GM12878 (cell line): ENCODE measurements around the gene COMMD10. TPM values are rescaled to one million over a fixed set of nuclear protein-coding genes. Genes with fewer than 3 reads are reported as not detected.

ENCODE experiments used
- ATAC-seq: fragments of 200-7000 bp; cut with Tn5 transposase; 3 replicates; pipeline ENCODE4 v1.9.1; 2020; ENCODE audit warnings: mild to moderate bottlenecking, moderate library complexity
- Bru-seq: library from RNA; stranded (reverse); fragments of 400-500 nt; gene quantifications from one replicate; lab custom pipeline; 2021; lab: Mats Ljungman, UMichigan
- BruChase-seq, 2 experiments: library from RNA; stranded (reverse); fragments of 400-500 nt; gene quantifications; one replicate each; lab custom pipeline; 2021; lab: Mats Ljungman, UMichigan
- BruUV-seq: library from RNA; stranded (reverse); fragments of 400-500 nt; replicated peaks from 2 replicates; lab custom pipeline; 2021; lab: Mats Ljungman, UMichigan
- CTCF ChIA-PET: fragments of 300-600 bp; sonication (Branson Sonifier 250); formaldehyde crosslinking; extraction: SDS; loops from one replicate; lab custom pipeline; 2021; ENCODE audit warnings: inconsistent platforms; lab: Yijun Ruan, JAX
- POLR2A ChIA-PET: fragments of 350-600 bp; formaldehyde crosslinking; extraction: SDS; loops from one replicate; lab custom pipeline; 2021; ENCODE audit warnings: inconsistent platforms; lab: Charles Lee
- RAD21 ChIA-PET: fragments of 300-600 bp; sonication (Branson Sonifier 250); formaldehyde crosslinking; loops from one replicate; lab custom pipeline; 2023; ENCODE audit warnings: antibody characterized with exemption; ENCODE audit not compliant: unreplicated experiment; lab: Charles Lee
- SMC1A ChIA-PET: fragments of 300-600 bp; sonication (Branson Sonifier 250); formaldehyde crosslinking; loops from one replicate; lab custom pipeline; 2023; ENCODE audit not compliant: unreplicated experiment, uncharacterized antibody; lab: Charles Lee
- DNase-seq: peaks from one replicate; pipeline ENCODE4 v3.0.0-alpha.2; 2011; ENCODE audit warnings: low read depth, low spot score
- FAIRE-seq: peaks from 3 replicates; lab custom pipeline; 2011; peaks lifted over from hg19 to GRCh38; lab: Jason Lieb, UNC
- H2AFZ ChIP-seq: 2 replicates; pipeline ENCODE4 v1.6.0; 2011; ENCODE audit warnings: low read depth, low read length, control low read depth; ENCODE audit not compliant: control insufficient read depth
- H3K27ac ChIP-seq: 2 replicates; pipeline ENCODE4 v1.5.1; 2011; ENCODE audit warnings: control low read depth; ENCODE audit not compliant: control insufficient read depth, insufficient read depth
- H3K27me3 ChIP-seq, 2 experiments: replicated peaks in 1 of 2; 2 replicates each; pipeline versions ENCODE4 v1.6.0 to v1.6.1; 2011; ENCODE audit warnings: low read length in 1 of 2; ENCODE audit not compliant: control insufficient read depth in 2 of 2, insufficient read depth in 2 of 2
- H3K36me3 ChIP-seq, 2 experiments: 2 replicates each; pipeline ENCODE4 v1.5.1; 2011; ENCODE audit warnings: low read length in 1 of 2; ENCODE audit not compliant: control insufficient read depth in 2 of 2, insufficient read depth in 2 of 2
- H3K4me1 ChIP-seq: 2 replicates; pipeline ENCODE4 v1.6.1; 2011; ENCODE audit warnings: mild to moderate bottlenecking, low read length, moderate library complexity, mixed read lengths; ENCODE audit not compliant: control insufficient read depth, insufficient read depth
- H3K4me2 ChIP-seq: 2 replicates; pipeline ENCODE4 v1.6.0; 2011; ENCODE audit warnings: control low read depth; ENCODE audit not compliant: control insufficient read depth, insufficient read depth
- H3K4me3 ChIP-seq: fragments of 200-600 bp; sonication (generic); 2 replicates; pipeline ENCODE4 v1.5.1; 2016
- H3K79me2 ChIP-seq: 2 replicates; pipeline ENCODE4 v1.6.0; 2011; ENCODE audit warnings: low read length; ENCODE audit not compliant: control insufficient read depth, insufficient read depth
- H3K9ac ChIP-seq: 2 replicates; pipeline ENCODE4 v1.8.0; 2011; ENCODE audit warnings: low read length, control low read depth, mixed read lengths; ENCODE audit not compliant: control insufficient read depth, insufficient read depth
- H3K9me3 ChIP-seq: replicated peaks from 3 replicates; pipeline ENCODE4 v1.5.1; 2011; ENCODE audit warnings: mild to moderate bottlenecking, low read length; ENCODE audit not compliant: control insufficient read depth, insufficient read depth
- H4K20me1 ChIP-seq: 2 replicates; pipeline ENCODE4 v1.6.0; 2011; ENCODE audit not compliant: control insufficient read depth, insufficient read depth
- BRCA1 ChIP-seq: IDR thresholded peaks from 2 replicates; pipeline ENCODE4 v1.6.1; 2011; ENCODE audit warnings: low read depth, low read length, improper control_type of control experiment
- CHD1 ChIP-seq: IDR thresholded peaks from 2 replicates; pipeline ENCODE4 v1.6.1; 2012; ENCODE audit warnings: low read depth, low read length, improper control_type of control experiment
- IRF4 ChIP-seq: IDR thresholded peaks from 2 replicates; pipeline ENCODE4 v1.6.1; 2011; ENCODE audit warnings: low read depth, low read length
- NBN ChIP-seq: fragments of 450-650 bp; IDR thresholded peaks from 2 replicates; pipeline ENCODE4 v1.6.1; 2016
- PKNOX1 ChIP-seq: fragments of 450-650 bp; IDR thresholded peaks from 2 replicates; pipeline ENCODE4 v1.6.1; 2016; ENCODE audit warnings: mild to moderate bottlenecking
- PML ChIP-seq: IDR thresholded peaks from 2 replicates; pipeline ENCODE4 v1.6.1; 2012; ENCODE audit warnings: low read length, inconsistent platforms
- POLR2AphosphoS2 ChIP-seq: IDR thresholded peaks from 2 replicates; pipeline ENCODE4 v1.6.1; 2011; ENCODE audit warnings: low read depth, mild to moderate bottlenecking, low read length, improper control_type of control experiment, moderate library complexity
- RBBP5 ChIP-seq: fragments of 200-600 bp; sonication (generic); conservative IDR thresholded peaks from 2 replicates; pipeline ENCODE4 v1.6.1; 2016
- RCOR1 ChIP-seq: conservative IDR thresholded peaks from 2 replicates; pipeline ENCODE4 v1.6.1; 2012; ENCODE audit warnings: low read depth, low read length, improper control_type of control experiment
- SMC3 ChIP-seq: IDR thresholded peaks from 2 replicates; pipeline ENCODE4 v1.6.1; 2011; ENCODE audit warnings: low read length, improper control_type of control experiment, borderline replicate concordance
- TAF1 ChIP-seq: IDR thresholded peaks from 2 replicates; pipeline ENCODE4 v1.6.1; 2011; ENCODE audit warnings: mild to moderate bottlenecking, low read depth, low read length, borderline replicate concordance
- TARDBP ChIP-seq: IDR thresholded peaks from 2 replicates; pipeline ENCODE4 v1.6.1; 2016; ENCODE audit warnings: borderline replicate concordance
- TCF12 ChIP-seq: IDR thresholded peaks from 2 replicates; pipeline ENCODE4 v1.6.1; 2011; ENCODE audit warnings: low read depth, mild to moderate bottlenecking, low read length
- USF1 ChIP-seq: IDR thresholded peaks from 2 replicates; pipeline ENCODE4 v1.6.1; 2011; ENCODE audit warnings: borderline replicate concordance, low read depth, mild to moderate bottlenecking, moderate library complexity, mixed read lengths, low read length; ENCODE audit not compliant: insufficient read depth; ENCODE audit errors: extremely low read length
- USF2 ChIP-seq: IDR thresholded peaks from 2 replicates; pipeline ENCODE4 v1.6.1; 2011; ENCODE audit warnings: low read depth, low read length, improper control_type of control experiment, borderline replicate concordance
- ZNF24 ChIP-seq: fragments of 450-650 bp; IDR thresholded peaks from 2 replicates; pipeline ENCODE4 v1.6.1; 2017; ENCODE audit warnings: antibody characterized with exemption, mild to moderate bottlenecking
- WGBS: methylation state at CpG from one replicate; pipeline ENCODE4 v1.1.6; 2016; ENCODE audit warnings: low lambda C conversion rate; ENCODE audit not compliant: insufficient replicate concordance, insufficient coverage; ENCODE audit errors: missing lambda C conversion rate; 5-methylcytosine and 5-hydroxymethylcytosine counted together
- in situ Hi-C: fragments of 300-500 bp; cut with MboI; formaldehyde crosslinking; loops from 9 replicates; pipeline ENCODE4 v1.14.3; 2018; ENCODE audit warnings: mixed read lengths
- intact Hi-C: fragments of 100-400 bp; cut with micrococcal nuclease; formaldehyde crosslinking; loops from one replicate; pipeline ENCODE4 v1.14.2; 2022; ENCODE audit not compliant: unreplicated experiment
- long read RNA-seq, 2 experiments: library from polyadenylated mRNA; unstranded; transcript quantifications; one replicate each; pipeline ENCODE4 v2.0.0, GENCODE V29; 2019 to 2020
- polyA minus RNA-seq, 3 experiments: library from RNA; depleted of rRNA, polyadenylated mRNA; stranded (reverse); fragments of >200 nt; gene quantifications; 2 replicates each; pipeline ENCODE4 v1.2.3, GENCODE V29; 2011
- polyA plus RNA-seq, 11 experiments: library from polyadenylated mRNA; depleted of rRNA in 4 of 11; unstranded in 6 of 11; stranded (reverse) in 5 of 11; fragments of >200 nt; fragmentation: Nextera tagmentation in 4 of 11; fragmentation: Illumina TruSeq in 1 of 11; extraction: Ambion mirVana in 4 of 11; extraction: Trizol in 1 of 11; gene quantifications; 1 replicate in 1 of 11; 2 replicates in 10 of 11; pipeline versions ENCODE4 v1.2.1 to v1.2.3, GENCODE V29; 2011 to 2016; ENCODE audit warnings: inconsistent platforms in 2 of 11, missing spikeins in 2 of 11, low read depth in 1 of 11
- total RNA-seq, 4 experiments: library from RNA; depleted of rRNA in 3 of 4; stranded (reverse); fragments of >200 nt in 3 of 4; fragmentation: Illumina TruSeq in 1 of 4; extraction: Trizol in 1 of 4; gene quantifications; 2 replicates each; pipeline versions ENCODE4 v1.2.1 to v1.2.3, GENCODE V29; 2013 to 2021

The COMMD10 gene
- 134 and 157 TPM in 2 replicates for total RNA-seq (2013; cell fraction: nucleolus; rRNA removed)
- 26.0 and 32.3 TPM in 2 replicates for total RNA-seq (2014; rRNA removed)
- 22.7 and 23.3 TPM in 2 replicates for total RNA-seq (2014; rRNA removed; fragmentation: Illumina TruSeq; extraction: Trizol)
- total RNA-seq (2021): 17.0 and 19.6 TPM in 2 replicates
- polyA plus RNA-seq (2011; ENCODE audit: low read depth): 9.7 TPM
- polyA plus RNA-seq (2011; rRNA removed): 30.1 and 45.6 TPM in 2 replicates
- polyA plus RNA-seq (2011; cell fraction: cytosol; rRNA removed): 9.2 and 12.1 TPM in 2 replicates
- 26.8 and 33.9 TPM in 2 replicates for polyA plus RNA-seq (2011; cell fraction: nucleus; rRNA removed)
- polyA plus RNA-seq (2012): 13.2 and 16.9 TPM in 2 replicates
- 23.7 and 31.0 TPM in 2 replicates for polyA plus RNA-seq (2014; fragmentation: Illumina TruSeq; extraction: Trizol)
- 10 to 100 TPM; 57.7 to 98.7 TPM for polyA plus RNA-seq (2014; fragmentation: Nextera tagmentation; extraction: Ambion mirVana)
- polyA plus RNA-seq (2014; rRNA removed): 15.4 and 19.8 TPM in 2 replicates
- polyA plus RNA-seq (2016; fragmentation: Nextera tagmentation; extraction: Ambion mirVana): 10 to 100 TPM; 37.4 to 37.8 TPM
- 34.3 and 35.2 TPM in 2 replicates for polyA minus RNA-seq (2011; rRNA and poly(A)+ RNA removed)
- 11.4 and 12.2 TPM in 2 replicates for polyA minus RNA-seq (2011; cell fraction: cytosol; rRNA and poly(A)+ RNA removed)
- polyA minus RNA-seq (2011; cell fraction: nucleus; rRNA and poly(A)+ RNA removed): 48.8 and 72.3 TPM in 2 replicates
- Bru-seq, nascent RNA: percentile 67 among the genes with signal in this experiment
- percentile 61 among the genes with signal in this experiment for BruChase-seq, experiment 1, labeled RNA remaining after a 6-hour chase
- percentile 66 among the genes with signal in this experiment for BruChase-seq, experiment 2, labeled RNA remaining after a 2-hour chase
- long read RNA-seq, experiment 1, transcript COMMD10-201 (7 exons, 1,469 nt): major isoform, 23 of 28 reads
- long read RNA-seq, experiment 1, partial matches to known transcripts: 1 of 28 reads
- long read RNA-seq, experiment 1, other reads (novel, unspliced or antisense): 4 of 28 reads
- long read RNA-seq, experiment 2, transcript COMMD10-201 (7 exons, 1,469 nt): major isoform, 240 of 280 reads
- long read RNA-seq, experiment 2, partial matches to known transcripts: 3 of 280 reads
- long read RNA-seq, experiment 2, other reads (novel, unspliced or antisense): 36 of 280 reads

GRCh38 chr5:116084871-116085715 is at the start of gene COMMD10:
COMMD10 (plus strand) TSS chr5:116085025.
- intact Hi-C loops: no loop called here
- Histone ChIP-seq H3K27ac (peak within 1 kb of the TSS; percentile 86), H3K36me3 (no peaks in the 10 kb centered on the region), H3K4me3 (peak within 1 kb of the TSS; percentile 78), H3K9ac (peak within 1 kb of the TSS; percentile 85), H3K27me3 (no peaks in the 10 kb centered on the region), H3K9me3 (no peaks in the 10 kb centered on the region), H3K79me2 (peaks cover 12% of the 10 kb centered on the region), H3K4me2 (peak within 1 kb of the TSS; percentile 85), H3K4me1 (peaks cover 4% of the 10 kb centered on the region; the same call in 1 of the 2 replicates), H2AFZ (peak within 1 kb of the TSS; percentile 59), H4K20me1 (no peaks in the 10 kb centered on the region)
- WGBS: under 1% methylated on average over 65 of the region's 65 CpGs
- BruUV-seq: no TSS peak
- POLR2A ChIA-PET: interaction anchor here (1.1 kb wide), 1 partner anchor 9 kb away, joined by 4 read pairs; no protein-coding TSS in a partner anchor
- CTCF ChIA-PET: interaction anchor here (1.5 to 1.6 kb wide), 2 partner anchors 8 to 9 kb away, joined by 4 to 7 read pairs; no protein-coding TSS in a partner anchor
- RAD21 ChIA-PET: no interaction called here
- in situ Hi-C loops: no loop called here
- ATAC-seq (peak; percentile 93), DNase-seq (peak; percentile 56), FAIRE-seq (peak; percentile 72)
- SMC1A ChIA-PET: interaction anchor here (0.9 to 2.2 kb wide), 3 partner anchors 9 to 356 kb away, joined by 3 to 14 read pairs (median 4); no protein-coding TSS in a partner anchor
- TF ChIP-seq USF1 (peak; percentile 64), PKNOX1 (peak; percentile 23; the same call in 1 of the 2 replicates), SMC3 (no peak), TAF1 (peak; percentile 53; the same call in 1 of the 2 replicates), TARDBP (0 out of 2 replicates have a peak, but pooled peaks have one; percentile 25), TCF12 (peak; percentile 84), RCOR1 (no peak), PML (0 out of 2 replicates have a peak, but pooled peaks have one; percentile 39), POLR2AphosphoS2 (peak; percentile 79; the same call in 1 of the 2 replicates), NBN (peak; percentile 65; the same call in 1 of the 2 replicates), IRF4 (peak; percentile 80), USF2 (peak; percentile 31; the same call in 1 of the 2 replicates), RBBP5 (no peak), ZNF24 (0 out of 2 replicates have a peak, but pooled peaks have one; percentile 16), BRCA1 (no peak), CHD1 (0 out of 2 replicates have a peak, but pooled peaks have one; percentile 47)
